NOMO-1 treated with dmso at 0.1 percent for 144 hours (cell line): ENCODE data around the gene ADGRE3.
A peak's percentile ranks its signal among the peaks of the same experiment; 100 is the strongest.
"Not testable (repeated sequence)": the region's sequence is repeated elsewhere in the genome, so short reads cannot be mapped to it uniquely, and the experiment has no call there.

Experiments used
- DNase-seq: peaks from one replicate; lab custom pipeline; 2025; ENCODE audit not compliant: unreplicated experiment; lab: John Stamatoyannopoulos, UW

The ADGRE3 gene

GRCh38 chr19:14611051-14611450, 63.6 kb downstream of the ADGRE3 start:
- DNase-seq, result peak; percentile 63

DNA sequence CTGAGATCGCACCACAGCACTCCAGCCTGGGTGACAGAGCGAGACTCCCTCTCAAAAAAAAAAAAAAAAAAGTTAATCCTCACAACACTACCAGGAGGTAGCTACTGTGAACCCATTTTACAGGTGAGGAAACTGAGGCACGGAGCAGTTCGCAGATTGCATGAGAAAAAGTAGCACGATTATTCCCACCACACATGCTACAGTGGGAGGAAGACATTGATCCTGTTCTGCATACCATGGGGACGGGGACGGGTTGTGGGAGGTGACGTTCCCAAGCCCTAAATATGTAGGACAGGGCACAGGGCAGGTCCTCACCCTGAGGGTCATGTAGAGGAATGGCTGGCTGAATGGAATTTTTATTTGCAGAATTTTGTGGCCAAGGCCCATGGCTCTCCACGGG, 68.0 kb downstream of the ADGRE3 start:
- no peak for DNase-seq

DNA sequence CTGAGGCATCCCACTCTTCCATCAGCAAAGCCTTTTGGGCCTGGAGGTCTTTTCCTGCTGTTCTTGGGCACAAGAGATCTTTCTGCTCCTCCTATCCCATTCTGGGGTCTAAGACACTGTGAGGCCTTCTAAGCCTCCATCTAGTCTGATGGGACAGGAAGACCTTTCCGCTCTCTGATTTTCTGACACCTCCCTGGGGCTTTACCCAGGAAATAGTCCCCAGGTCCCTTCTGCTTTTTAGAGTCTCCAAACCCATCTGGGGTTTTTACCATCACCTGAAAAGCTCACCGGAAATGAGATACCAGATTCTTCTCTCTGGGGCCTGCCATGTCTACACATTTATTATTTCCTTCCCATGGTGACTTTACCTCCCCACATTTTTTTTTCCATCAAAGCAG, 70.7 kb downstream of the ADGRE3 start:
- no peak for DNase-seq

DNA sequence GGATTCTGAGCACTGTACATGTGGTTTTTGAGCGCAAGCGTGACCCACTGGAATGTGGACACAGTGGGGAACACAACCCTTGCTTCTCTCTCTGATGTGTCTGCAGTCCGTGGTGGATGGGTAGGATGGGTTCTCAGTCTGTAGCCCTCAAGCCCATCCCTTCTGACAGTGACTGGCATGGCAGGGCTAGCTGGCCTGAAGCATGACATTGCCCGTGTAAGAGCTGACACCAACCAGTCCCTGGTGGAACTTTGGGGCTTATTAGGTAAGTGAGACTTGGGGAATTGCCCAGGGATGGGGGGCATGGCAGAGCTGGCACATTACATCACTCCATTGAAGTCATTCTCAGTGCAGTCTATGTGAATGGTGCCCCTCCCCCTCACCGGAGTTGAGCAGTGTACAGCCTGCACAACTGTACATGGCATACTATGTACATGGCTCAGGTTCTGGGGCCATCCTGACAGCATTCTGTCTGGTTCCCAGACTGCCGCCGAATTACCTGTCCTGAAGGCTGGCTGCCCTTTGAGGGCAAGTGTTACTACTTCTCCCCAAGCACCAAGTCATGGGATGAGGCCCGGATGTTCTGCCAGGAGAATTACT, 75.0 kb downstream of the ADGRE3 start:
- no peak for DNase-seq

- no peak for DNase-seq
Observed at GRCh38 chr19:14595558-14595957, 79.1 kb downstream of the ADGRE3 start.

DNA sequence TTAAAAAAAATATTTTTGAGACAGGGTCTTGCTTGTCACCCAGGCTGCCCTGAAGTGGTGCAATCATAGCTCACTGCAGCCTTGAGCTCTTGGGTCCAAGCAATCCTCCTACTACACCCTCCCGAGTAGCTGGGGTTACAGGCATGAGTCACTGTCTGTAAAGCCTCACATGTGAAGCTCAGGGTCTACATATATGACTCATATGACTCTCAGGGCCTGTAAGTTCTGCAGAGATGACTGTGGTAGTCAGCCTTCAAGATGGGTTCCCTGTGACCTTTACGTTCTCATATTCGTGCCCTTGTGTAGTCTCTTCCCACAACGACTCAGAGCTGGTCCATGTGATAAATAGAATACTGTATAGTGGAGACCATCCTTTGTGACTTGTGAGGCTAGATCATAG, 85.2 kb downstream of the ADGRE3 start:
- not testable (repeated sequence) for DNase-seq

GRCh38 chr19:14585187-14585586, 89.5 kb downstream of the ADGRE3 start:
- not testable (repeated sequence) for DNase-seq

- DNase-seq, result not testable (repeated sequence)
Observed at GRCh38 chr19:14584372-14584771, 90.3 kb downstream of the ADGRE3 start.

DNA sequence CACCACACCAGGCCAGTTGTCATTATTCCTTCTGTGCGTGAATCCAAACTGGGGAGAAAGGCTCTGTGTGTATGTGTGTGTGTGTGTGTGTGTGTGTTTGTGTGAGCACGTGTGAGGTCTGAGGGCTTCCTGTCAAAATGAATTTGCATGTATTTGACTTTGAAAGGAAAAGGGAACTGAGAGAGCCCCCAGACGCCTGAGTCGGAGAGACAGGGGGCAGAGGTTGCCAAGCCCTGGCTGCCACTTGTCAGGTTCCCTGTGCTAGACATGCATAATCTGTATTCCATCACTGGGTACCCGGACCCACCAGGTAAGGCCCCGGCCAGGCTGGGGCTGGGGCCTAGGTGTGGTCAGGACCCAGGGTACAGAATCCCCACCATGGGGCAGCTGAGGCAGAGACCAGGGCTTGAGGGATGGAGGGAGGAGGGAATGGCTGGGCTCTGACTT, 91.7 kb downstream of the ADGRE3 start, which contains the start of gene CLEC17A:
CLEC17A (plus strand) TSS at position 191 of the 447 bp plus-strand sequence; CDS start at position 268, 77 bp downstream.
- DNase-seq, result peak; percentile 63

DNA sequence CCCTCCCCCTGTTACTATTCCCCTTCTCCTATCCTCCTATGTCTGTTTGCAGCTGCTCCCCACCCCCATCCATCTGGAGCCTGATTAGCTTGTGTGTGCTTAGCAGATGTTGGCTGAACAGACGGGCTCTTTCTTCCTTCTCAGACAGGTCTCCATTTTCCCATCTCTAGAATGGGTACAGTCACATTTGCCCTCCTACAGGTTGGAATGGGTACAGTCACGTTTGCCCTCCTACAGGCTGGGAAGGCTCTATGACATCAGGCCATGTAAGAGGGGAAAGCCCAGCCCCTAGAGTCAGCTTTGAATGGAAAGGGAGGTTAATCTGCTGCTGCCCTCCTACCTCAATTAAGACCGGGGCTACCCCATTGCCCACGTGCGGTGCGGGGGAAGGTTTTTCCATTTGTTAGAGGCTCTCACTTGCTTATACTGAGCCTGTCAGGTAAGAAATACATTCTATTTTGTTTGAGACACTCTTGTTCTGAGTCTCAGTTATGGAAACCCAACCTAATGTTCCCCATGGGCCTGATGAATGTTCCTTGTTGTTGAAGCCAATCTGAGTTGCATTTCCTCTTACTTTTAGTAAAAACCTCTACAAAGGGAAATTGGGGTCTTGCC, 93.9 kb downstream of the ADGRE3 start:
- no peak for DNase-seq

DNA sequence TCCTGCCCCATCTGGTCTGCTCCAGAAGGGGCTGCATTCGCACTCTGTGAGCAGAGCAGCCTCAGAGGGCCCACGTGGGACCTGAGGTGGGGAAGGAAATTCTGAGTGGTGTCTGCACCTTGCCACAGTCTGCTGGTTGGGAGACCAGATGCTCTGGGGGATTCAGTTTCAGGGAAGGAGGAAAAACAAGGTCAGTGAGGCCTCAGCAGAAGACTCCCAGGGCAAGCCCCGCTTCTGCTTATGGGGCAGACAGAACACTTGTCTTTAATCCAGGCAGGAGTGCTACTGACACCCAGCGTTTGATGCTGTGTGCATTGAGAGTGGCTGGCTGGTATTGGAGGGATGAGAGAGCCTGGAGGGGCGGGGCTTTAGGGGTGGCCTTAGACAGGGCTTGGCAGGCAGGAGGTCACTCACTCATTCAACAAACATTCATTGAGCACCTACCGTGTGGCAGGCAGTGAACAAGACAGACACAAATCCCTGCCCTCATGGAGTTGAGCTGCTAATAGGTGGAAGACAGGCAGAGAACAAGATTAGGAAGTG, 96.7 kb downstream of the ADGRE3 start:
- DNase-seq, result no peak

- no peak for DNase-seq
Observed at GRCh38 chr19:14577264-14577663, 97.4 kb downstream of the ADGRE3 start.

DNA sequence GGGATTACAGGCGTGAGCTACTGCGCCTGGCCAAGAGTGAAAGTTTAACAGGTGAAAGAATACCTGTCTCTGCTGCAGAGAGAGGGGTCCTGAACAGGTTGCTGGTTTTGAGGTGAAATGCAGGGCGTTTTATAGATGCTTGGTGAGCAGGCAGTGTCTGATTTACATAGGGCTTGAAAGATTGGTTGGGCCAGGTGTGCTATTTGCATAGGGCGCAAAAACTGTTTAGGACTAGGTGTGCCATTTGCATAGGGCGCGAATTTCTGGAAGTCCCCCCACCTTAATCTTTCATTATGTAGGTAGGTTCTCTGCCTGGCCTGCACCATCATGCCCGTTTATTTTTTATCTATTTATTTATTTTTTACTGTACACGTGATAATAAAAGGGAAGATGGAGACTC, 98.3 kb downstream of the ADGRE3 start:
- no peak for DNase-seq

GRCh38 chr19:14575428-14575980, 99.1 kb downstream of the ADGRE3 start:
- no peak for DNase-seq

DNA sequence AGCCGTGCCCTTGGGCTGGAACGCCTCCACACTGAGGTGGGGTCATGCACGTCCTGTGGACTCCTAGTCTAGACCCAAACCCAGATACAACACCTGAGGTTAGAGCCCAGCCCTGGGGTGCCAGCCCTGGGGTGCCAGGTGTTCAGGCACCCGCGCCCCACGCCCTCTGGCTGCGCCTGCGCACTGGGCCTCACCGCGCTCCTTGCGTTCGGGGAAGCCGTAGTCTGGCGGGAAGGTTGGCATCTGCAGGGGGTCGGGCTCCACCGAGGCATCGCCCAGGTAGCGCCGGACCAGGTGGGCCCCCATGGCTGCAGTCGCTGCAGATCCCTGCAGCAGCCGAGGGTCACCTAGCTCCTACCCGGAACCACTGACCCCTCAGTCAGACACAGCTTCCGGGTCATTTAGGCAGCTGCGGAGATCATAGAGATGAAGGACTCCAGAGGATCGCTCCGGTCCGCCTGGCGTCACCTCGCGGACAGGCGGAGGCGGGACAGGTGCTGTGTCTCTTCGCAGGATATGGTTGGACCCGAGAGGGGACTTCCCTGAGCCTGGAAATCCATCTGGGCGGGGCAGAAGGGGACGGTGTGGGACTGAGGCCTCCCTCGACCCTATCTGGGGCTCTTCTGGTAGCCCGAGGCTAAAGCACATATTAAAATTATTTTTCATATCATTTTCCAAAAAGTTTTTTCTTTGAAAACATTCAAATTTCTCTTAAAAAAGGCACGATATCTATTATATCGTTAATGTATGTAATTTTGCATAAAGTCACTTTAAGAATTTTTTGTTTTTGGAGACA, 102.8 kb downstream of the ADGRE3 start, which contains the start of gene NDUFB7:
NDUFB7 (minus strand) TSS at position 372 of the 796 bp plus-strand sequence; CDS start at position 306, 66 bp downstream.
- DNase-seq, result peak; percentile 92

GRCh38 chr19:14570864-14571527, 103.6 kb downstream of the ADGRE3 start:
- no peak for DNase-seq
